Measurements from ENCODE around the gene MST1. TPM values are rescaled to one million over a fixed set of nuclear protein-coding genes. Genes with fewer than 3 reads are reported as not detected.

Gene MST1
- total RNA-seq, 1 donor from 2014 or later = 5.5 TPM

DNA sequence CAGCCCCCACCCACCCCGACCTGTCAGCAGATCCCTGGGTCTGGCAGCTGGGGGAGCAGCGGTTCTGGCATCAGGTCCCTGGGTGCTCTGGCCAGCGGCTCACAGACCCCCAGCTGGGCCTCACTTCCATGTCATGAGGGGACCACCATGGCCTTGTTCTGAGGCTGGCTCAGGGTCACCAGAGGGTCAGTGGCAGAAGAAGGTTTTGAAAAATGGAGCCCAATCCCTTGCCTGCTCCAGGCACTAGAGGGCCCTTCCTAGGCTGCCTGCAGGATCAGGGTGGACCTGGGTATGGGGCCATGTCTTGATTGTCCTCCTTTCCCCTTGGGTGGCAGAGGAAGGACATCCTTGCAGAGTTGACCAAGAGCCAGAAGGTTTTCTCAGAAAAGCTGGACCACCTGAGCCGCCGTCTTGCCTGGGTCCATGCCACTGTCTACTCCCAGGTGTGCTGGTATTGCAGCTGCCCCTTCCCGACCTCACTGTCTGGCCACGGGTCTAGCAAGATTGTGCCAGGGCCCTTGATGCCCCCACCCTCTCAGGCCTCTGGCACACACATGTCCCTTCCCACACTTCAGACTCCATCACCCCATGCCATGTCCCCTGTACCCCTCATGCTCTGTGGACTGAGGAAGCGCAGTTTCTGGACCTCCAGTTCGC, 17.3 kb upstream of the MST1 start:
- no peak for TF ChIP-seq CTCF (conservative IDR thresholded peaks at IDR 0.05; ENCODE audit: low read depth, low read length)
- DNase-seq (ENCODE audit: low read depth) = no peak
- no peak overlapping the region for H3K4me3 ChIP-seq (ENCODE audit: low read depth, low read length)

GRCh38 chr3:49705390-49705960, 16.2 kb upstream of the MST1 start:
- no peak for TF ChIP-seq CTCF (conservative IDR thresholded peaks at IDR 0.05; ENCODE audit: low read depth, low read length)
- no peak for DNase-seq (ENCODE audit: low read depth)
- no peak overlapping the region for H3K4me3 ChIP-seq (ENCODE audit: low read depth, low read length)

DNA sequence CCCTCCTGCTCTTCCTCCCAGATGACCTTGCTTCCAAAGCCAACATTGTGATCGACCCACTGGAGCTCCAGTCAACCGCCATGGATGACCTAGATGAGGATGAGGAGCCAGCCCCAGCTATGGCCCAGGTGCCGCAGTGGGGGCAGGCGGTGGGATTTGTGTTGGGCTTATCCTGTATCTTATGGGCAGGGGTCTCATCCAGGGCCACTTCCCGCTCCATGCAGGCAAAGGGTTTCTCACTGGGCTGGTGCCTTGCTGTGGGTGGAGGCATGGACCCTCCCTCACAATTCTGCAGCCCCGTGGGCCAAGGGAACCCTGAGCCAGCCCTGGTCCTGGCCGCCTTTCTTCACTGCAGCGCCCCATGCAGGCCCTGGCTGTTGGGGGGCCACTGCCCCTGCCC, 15.4 kb upstream of the MST1 start:
- no peak overlapping the region for H3K4me3 ChIP-seq (ENCODE audit: low read depth, low read length)
- TF ChIP-seq CTCF (conservative IDR thresholded peaks at IDR 0.05; ENCODE audit: low read depth, low read length) = no peak
- no peak for DNase-seq (ENCODE audit: low read depth)

- no peak for TF ChIP-seq CTCF (conservative IDR thresholded peaks at IDR 0.05; ENCODE audit: low read depth, low read length)
- no peak for DNase-seq (ENCODE audit: low read depth)
- H3K4me3 ChIP-seq (ENCODE audit: low read depth, low read length) = no peak overlapping the region
Measured at GRCh38 chr3:49703956-49704355, 14.7 kb upstream of the MST1 start.

DNA sequence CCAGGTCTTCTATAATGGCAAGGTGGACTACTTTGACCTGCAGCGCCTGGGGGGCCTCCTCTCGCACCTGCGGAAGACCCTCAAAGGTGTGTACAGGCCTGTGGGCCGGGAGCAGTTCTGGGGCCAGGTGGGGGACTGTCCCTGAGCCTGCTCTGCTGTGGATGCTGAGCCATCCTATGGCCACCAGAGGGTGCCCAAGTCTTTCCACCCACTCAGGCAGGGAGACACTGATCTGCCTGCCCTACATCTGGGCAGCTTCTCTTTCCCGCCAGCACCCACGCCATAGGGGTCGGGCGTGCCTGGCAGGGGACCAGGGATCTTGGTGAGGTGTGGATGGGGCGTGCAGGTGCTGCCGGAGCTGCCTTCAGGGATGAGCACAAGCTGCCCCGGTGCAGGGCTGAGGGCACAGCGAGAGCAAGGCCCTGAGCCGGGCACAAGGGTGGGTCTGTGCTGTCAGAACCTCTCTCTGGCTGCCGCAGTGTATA, 14.2 kb upstream of the MST1 start:
- DNase-seq (ENCODE audit: low read depth) = no peak
- no peak overlapping the region for H3K4me3 ChIP-seq (ENCODE audit: low read depth, low read length)
- TF ChIP-seq CTCF (conservative IDR thresholded peaks at IDR 0.05; ENCODE audit: low read depth, low read length) = peak; percentile 87

DNA sequence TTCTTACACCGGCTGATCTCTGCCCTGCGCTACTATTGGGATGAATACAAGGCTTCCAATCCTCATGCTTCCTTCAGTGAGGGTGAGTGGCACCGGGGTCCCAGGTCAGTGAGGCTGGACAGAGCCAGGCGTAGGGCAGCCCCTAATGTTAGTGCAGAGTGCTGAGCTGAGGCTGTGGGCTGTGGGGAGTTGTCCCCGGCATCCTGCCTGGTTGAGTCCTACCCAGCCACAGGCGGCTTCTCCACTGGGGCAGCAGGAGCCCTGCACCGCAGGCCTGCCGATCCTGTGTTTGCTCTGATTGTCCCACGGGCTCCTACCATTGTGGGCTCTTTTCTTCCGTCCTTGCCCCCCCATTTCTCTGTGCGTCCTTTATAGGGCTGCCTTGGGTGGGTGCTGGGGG, 13.4 kb upstream of the MST1 start:
- no peak for DNase-seq (ENCODE audit: low read depth)
- no peak for TF ChIP-seq CTCF (conservative IDR thresholded peaks at IDR 0.05; ENCODE audit: low read depth, low read length)
- no peak overlapping the region for H3K4me3 ChIP-seq (ENCODE audit: low read depth, low read length)
